ENCODE data around the gene ZP1. TPM values are rescaled to one million over a fixed set of nuclear protein-coding genes. Genes with fewer than 3 reads are reported as not detected.
A peak's percentile ranks its signal among the peaks of the same experiment; 100 is the strongest.

The ZP1 gene
- total and polyA plus RNA-seq, 8 donors, result 0.43 to 8.6 (median 2.4) TPM; not detected in 4

DNA sequence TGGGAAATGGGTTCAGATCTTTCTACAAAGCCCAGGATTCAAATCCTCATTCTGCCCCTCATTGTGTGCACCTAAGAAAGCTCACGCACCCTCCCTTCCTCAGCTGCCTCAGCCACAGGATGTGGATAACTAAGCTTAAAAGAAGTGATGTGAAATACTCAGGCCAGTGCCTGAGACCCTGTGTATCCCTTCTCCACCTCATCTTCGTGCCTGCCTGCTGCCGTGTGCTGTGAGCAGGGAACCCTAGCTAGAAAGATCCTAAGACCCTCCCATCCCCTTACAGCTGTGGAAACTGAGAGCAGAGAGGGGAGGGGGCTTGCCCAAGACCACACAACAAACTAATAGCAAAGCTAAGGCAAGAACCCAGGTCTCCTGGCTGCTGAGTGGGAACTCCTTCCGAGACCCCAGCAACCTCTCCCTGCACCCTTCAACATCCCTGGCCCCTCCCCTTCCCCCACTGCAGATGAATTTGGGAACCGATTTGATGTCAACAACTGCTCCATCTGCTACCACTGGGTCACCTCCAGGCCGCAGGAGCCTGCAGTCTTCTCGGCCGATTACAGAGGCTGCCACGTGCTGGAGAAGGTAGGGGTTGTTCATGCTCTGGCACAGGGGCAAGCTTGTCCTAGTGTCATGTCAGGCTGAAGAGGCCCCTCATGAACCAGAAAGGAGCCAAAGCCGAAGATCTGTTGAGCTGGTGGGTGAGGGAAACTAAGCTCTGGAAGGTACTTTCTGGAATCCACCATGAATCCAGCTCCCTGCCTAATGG is 1.5 kb downstream of the ZP1 start:
- Histone ChIP-seq H3K27me3 (no peaks in the 10 kb centered on the region), H3K9me3 (no peaks in the 10 kb centered on the region), H3K36me3 (no peaks in the 10 kb centered on the region), H3K4me3 (no peak overlapping the region), H3K4me1 (peaks cover 0 to 8% (median 4%) of the 10 kb centered on the region in 4 donors), H3K27ac (no peak overlapping the region)
- peak in 1 of 2 donors; percentile 23 for DNase-seq
- 73 to 82% (median 79%) methylated on average over 10 of the region's 10 CpGs for WGBS, 5 donors
- TF ChIP-seq EP300 (IDR thresholded peaks at IDR 0.05), result no peak
- TF ChIP-seq, protein P1, sequence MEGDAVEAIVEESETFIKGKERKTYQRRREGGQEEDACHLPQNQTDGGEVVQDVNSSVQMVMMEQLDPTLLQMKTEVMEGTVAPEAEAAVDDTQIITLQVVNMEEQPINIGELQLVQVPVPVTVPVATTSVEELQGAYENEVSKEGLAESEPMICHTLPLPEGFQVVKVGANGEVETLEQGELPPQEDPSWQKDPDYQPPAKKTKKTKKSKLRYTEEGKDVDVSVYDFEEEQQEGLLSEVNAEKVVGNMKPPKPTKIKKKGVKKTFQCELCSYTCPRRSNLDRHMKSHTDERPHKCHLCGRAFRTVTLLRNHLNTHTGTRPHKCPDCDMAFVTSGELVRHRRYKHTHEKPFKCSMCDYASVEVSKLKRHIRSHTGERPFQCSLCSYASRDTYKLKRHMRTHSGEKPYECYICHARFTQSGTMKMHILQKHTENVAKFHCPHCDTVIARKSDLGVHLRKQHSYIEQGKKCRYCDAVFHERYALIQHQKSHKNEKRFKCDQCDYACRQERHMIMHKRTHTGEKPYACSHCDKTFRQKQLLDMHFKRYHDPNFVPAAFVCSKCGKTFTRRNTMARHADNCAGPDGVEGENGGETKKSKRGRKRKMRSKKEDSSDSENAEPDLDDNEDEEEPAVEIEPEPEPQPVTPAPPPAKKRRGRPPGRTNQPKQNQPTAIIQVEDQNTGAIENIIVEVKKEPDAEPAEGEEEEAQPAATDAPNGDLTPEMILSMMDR (IDR thresholded peaks at IDR 0.05), result no peak
- no peak for TF ChIP-seq POLR2AphosphoS5 (IDR thresholded peaks at IDR 0.05)
- TF ChIP-seq POLR2A (IDR thresholded peaks at IDR 0.05), result no peak
- intact Hi-C loops (cut with DNase I; ENCODE audit: low total_unique reads), result no loop called here

DNA sequence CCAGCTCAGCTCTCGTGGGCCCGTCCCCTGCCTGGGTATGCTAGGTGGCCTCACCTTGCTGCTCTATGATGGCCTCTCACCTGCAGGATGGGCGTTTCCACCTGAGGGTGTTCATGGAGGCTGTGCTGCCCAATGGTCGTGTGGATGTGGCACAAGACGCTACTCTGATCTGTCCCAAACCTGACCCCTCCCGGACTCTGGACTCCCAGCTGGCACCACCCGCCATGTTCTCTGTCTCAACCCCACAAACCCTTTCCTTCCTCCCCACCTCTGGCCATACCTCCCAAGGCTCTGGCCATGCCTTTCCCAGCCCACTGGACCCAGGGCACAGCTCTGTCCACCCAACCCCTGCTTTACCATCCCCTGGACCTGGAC is 2.1 kb downstream of the ZP1 start:
- H3K4me1 ChIP-seq, result peaks cover 0 to 8% (median 4%) of the 10 kb centered on the region in 4 donors
- DNase-seq, result peak in 1 of 2 donors; percentile 16
- H3K4me3 ChIP-seq, result no peak overlapping the region
- no peaks in the 10 kb centered on the region for H3K36me3 ChIP-seq
- H3K9me3 ChIP-seq, result no peaks in the 10 kb centered on the region
- TF ChIP-seq POLR2A (IDR thresholded peaks at IDR 0.05), result no peak
- no peak for TF ChIP-seq EP300 (IDR thresholded peaks at IDR 0.05)
- TF ChIP-seq, protein P1 (IDR thresholded peaks at IDR 0.05), result no peak
- no peak for TF ChIP-seq POLR2AphosphoS5 (IDR thresholded peaks at IDR 0.05)
- 83 to 100% (median 91%) methylated on average over 7 of the region's 7 CpGs for WGBS, 5 donors
- H3K27me3 ChIP-seq, result no peaks in the 10 kb centered on the region
- intact Hi-C loops (cut with DNase I; ENCODE audit: low total_unique reads), result no loop called here
- no peak overlapping the region for H3K27ac ChIP-seq

DNA sequence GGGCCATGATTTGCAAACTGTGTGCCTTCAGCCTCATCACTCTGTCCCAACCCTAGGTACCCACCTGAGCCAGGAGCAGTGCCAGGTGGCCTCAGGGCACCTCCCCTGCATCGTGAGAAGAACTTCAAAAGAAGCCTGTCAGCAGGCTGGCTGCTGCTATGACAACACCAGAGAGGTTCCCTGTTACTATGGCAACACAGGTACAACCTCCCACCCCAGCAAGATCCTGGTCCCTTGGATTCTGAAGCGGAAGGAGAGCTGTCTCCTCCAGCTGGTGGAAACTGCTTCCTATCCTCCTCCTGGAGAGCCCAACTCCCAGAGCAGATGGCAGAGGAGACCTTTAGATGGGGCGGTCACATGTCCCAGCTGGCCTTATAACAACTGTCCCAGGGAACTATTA is 2.9 kb downstream of the ZP1 start:
- Histone ChIP-seq H3K36me3 (peaks cover 0 to 3% (median 0%) of the 10 kb centered on the region in 4 donors), H3K4me3 (no peak overlapping the region), H3K27me3 (no peaks in the 10 kb centered on the region), H3K4me1 (peaks cover 0 to 8% (median 4%) of the 10 kb centered on the region in 4 donors), H3K9me3 (no peaks in the 10 kb centered on the region), H3K27ac (peak overlapping the region in 1 of 5 donors; percentile 27)
- intact Hi-C loops (cut with DNase I; ENCODE audit: low total_unique reads), result no loop called here
- DNase-seq, result peak in 1 of 2 donors; percentile 53
- TF ChIP-seq POLR2AphosphoS5 (IDR thresholded peaks at IDR 0.05), result no peak
- no peak for TF ChIP-seq POLR2A (IDR thresholded peaks at IDR 0.05)
- TF ChIP-seq, protein P1 (IDR thresholded peaks at IDR 0.05), result no peak
- TF ChIP-seq EP300 (IDR thresholded peaks at IDR 0.05), result no peak
- WGBS, 5 donors, result 60 to 76% (median 67%) methylated on average over 2 to 3 of the region's 3 CpGs

DNA sequence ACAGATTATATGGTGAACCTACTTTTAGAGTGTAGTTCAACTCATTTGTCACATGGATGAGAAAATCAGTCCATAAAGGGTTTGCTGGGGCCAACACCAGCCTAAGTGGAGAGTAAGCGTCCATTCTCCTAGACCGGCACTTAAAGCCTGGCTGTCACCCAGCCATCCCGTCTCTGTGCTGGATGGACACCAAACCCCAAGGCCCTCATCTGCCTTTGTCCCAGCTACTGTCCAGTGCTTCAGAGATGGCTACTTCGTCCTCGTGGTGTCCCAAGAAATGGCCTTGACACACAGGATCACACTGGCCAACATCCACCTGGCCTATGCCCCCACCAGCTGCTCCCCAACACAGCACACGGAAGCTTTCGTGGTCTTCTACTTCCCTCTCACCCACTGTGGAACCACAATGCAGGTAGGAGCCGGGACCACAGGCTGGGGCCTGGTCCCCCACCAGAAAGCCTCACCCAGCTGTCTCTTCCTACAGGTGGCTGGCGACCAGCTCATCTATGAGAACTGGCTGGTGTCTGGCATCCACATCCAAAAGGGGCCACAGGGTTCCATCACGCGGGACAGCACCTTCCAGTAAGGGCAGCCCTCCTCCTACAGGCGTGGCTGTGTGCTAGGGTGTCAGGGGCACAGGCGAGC is 3.5 kb downstream of the ZP1 start:
- H3K4me1 ChIP-seq, result peaks cover 0 to 8% (median 4%) of the 10 kb centered on the region in 4 donors
- DNase-seq, result no peak
- peak overlapping the region in 1 of 5 donors; percentile 27 for H3K27ac ChIP-seq
- TF ChIP-seq POLR2AphosphoS5 (IDR thresholded peaks at IDR 0.05), result no peak
- TF ChIP-seq POLR2A (IDR thresholded peaks at IDR 0.05), result no peak
- TF ChIP-seq, protein P1 (IDR thresholded peaks at IDR 0.05), result no peak
- TF ChIP-seq EP300 (IDR thresholded peaks at IDR 0.05), result no peak
- intact Hi-C loops (cut with DNase I; ENCODE audit: low total_unique reads), result no loop called here
- 66 to 85% (median 81%) methylated on average over 8 to 13 of the region's 13 CpGs for WGBS, 5 donors
- H3K27me3 ChIP-seq, result no peaks in the 10 kb centered on the region
- no peaks in the 10 kb centered on the region for H3K9me3 ChIP-seq
- peaks cover 0 to 6% (median 0%) of the 10 kb centered on the region in 4 donors for H3K36me3 ChIP-seq
- no peak overlapping the region for H3K4me3 ChIP-seq

All from stomach (tissue), 9 donors.